NCI-H446 treated with DMSO at 0.1 percent for 48 hours (cell line): ENCODE results near the gene ANKRD11.
"Not testable (repeated sequence)": the region's sequence is repeated elsewhere in the genome, so short reads cannot be mapped to it uniquely, and the experiment has no call there.

ENCODE experiments used
- DNase-seq: peaks from one replicate; lab custom pipeline; 2025; lab: John Stamatoyannopoulos, UW

Gene ANKRD11

GRCh38 chr16:89264800-89265550 lies 225.4 kb downstream of the ANKRD11 start:
- DNase-seq: no peak

- no peak for DNase-seq
Observed at GRCh38 chr16:89261691-89262563, 228.4 kb downstream of the ANKRD11 start.

GRCh38 chr16:89259901-89260300 lies 230.5 kb downstream of the ANKRD11 start:
- not testable (repeated sequence) for DNase-seq

- no peak for DNase-seq
Observed at GRCh38 chr16:89257757-89258465, 232.4 kb downstream of the ANKRD11 start.

GRCh38 chr16:89257281-89257731 lies 233.1 kb downstream of the ANKRD11 start:
- no peak for DNase-seq

GRCh38 chr16:89256651-89257254 lies 233.6 kb downstream of the ANKRD11 start:
- DNase-seq: no peak

GRCh38 chr16:89253548-89254287 lies 236.6 kb downstream of the ANKRD11 start:
- DNase-seq: no peak

GRCh38 chr16:89248196-89248982 lies 242.0 kb downstream of the ANKRD11 start:
- DNase-seq: no peak

GRCh38 chr16:89247734-89248075 lies 242.7 kb downstream of the ANKRD11 start:
- DNase-seq: not testable (repeated sequence)

GRCh38 chr16:89246903-89247733 lies 243.2 kb downstream of the ANKRD11 start:
- DNase-seq: peak; percentile 28

- DNase-seq: no peak
Observed at GRCh38 chr16:89246383-89246902, 243.9 kb downstream of the ANKRD11 start.

- no peak for DNase-seq
Observed at GRCh38 chr16:89244754-89245153, 245.6 kb downstream of the ANKRD11 start.

- DNase-seq: not testable (repeated sequence)
Observed at GRCh38 chr16:89244264-89244663, 246.1 kb downstream of the ANKRD11 start.

GRCh38 chr16:89243664-89244063 lies 246.7 kb downstream of the ANKRD11 start:
- DNase-seq: no peak

GRCh38 chr16:89242795-89243200 lies 247.6 kb downstream of the ANKRD11 start:
- DNase-seq: no peak

GRCh38 chr16:89241187-89242007 lies 249.0 kb downstream of the ANKRD11 start:
- DNase-seq: no peak

- DNase-seq: no peak
Observed at GRCh38 chr16:89237733-89238132, 252.6 kb downstream of the ANKRD11 start.
